Measurements from ENCODE around the gene PDPN. TPM values are rescaled to one million over a fixed set of nuclear protein-coding genes. Genes with fewer than 3 reads are reported as not detected.

PDPN gene
- total RNA-seq, 2 donors from 2014 or later: 7.5 to 9.9 TPM

- 69 to 71% methylated on average over 5 of the region's 5 CpGs for WGBS, 2 donors
- Histone ChIP-seq H3K4me3 (no peak overlapping the region), H3K9me3 (no peaks in the 10 kb centered on the region), H3K27ac (no peak overlapping the region), H3K4me1 (no peaks in the 10 kb centered on the region), H3K36me3 (replicated peaks in 1 of 2; ENCODE audit: insufficient read depth in 1 of 2, low read depth in 2 of 2) (no peaks in the 10 kb centered on the region), H3K27me3 (no peaks in the 10 kb centered on the region)
- TF ChIP-seq CTCF (IDR thresholded peaks at IDR 0.05) (no peak), POLR2A (IDR thresholded peaks at IDR 0.05) (no peak)
- intact Hi-C loops (cut with DNase I): no loop called here
- ATAC-seq (no peak), DNase-seq (no peak)
Measured at GRCh38 chr1:13604176-13604575, 20.5 kb downstream of the PDPN start.

- Histone ChIP-seq H3K4me3 (no peak overlapping the region), H3K27me3 (no peaks in the 10 kb centered on the region), H3K36me3 (replicated peaks in 1 of 2; ENCODE audit: insufficient read depth in 1 of 2, low read depth in 2 of 2) (no peaks in the 10 kb centered on the region), H3K27ac (no peak overlapping the region), H3K9me3 (no peaks in the 10 kb centered on the region), H3K4me1 (no peaks in the 10 kb centered on the region)
- no peak for TF ChIP-seq POLR2A (IDR thresholded peaks at IDR 0.05)
- TF ChIP-seq CTCF (IDR thresholded peaks at IDR 0.05): no peak
- intact Hi-C loops (cut with DNase I): no loop called here
- DNase-seq (no peak), ATAC-seq (no peak)
- 59 to 71% methylated on average over 3 of the region's 3 CpGs for WGBS, 2 donors
Measured at GRCh38 chr1:13604721-13605120, 21.1 kb downstream of the PDPN start.

- Histone ChIP-seq H3K27ac (no peak overlapping the region), H3K4me3 (no peak overlapping the region), H3K4me1 (no peaks in the 10 kb centered on the region), H3K27me3 (no peaks in the 10 kb centered on the region), H3K9me3 (no peaks in the 10 kb centered on the region), H3K36me3 (replicated peaks in 1 of 2; ENCODE audit: insufficient read depth in 1 of 2, low read depth in 2 of 2) (no peaks in the 10 kb centered on the region)
- no peak for ATAC-seq
- intact Hi-C loops (cut with DNase I): no loop called here
- WGBS, 2 donors: 38 to 44% methylated on average over 1 of the region's 1 CpG
- DNase-seq: peak in 1 of 4 donors; percentile 36
- no peak for TF ChIP-seq POLR2A (IDR thresholded peaks at IDR 0.05)
- TF ChIP-seq CTCF (IDR thresholded peaks at IDR 0.05): no peak
Measured at GRCh38 chr1:13605159-13605558, 21.5 kb downstream of the PDPN start.

GRCh38 chr1:13607002-13607401, 23.4 kb downstream of the PDPN start:
- no peak for DNase-seq
- 84 to 86% methylated on average over 8 of the region's 8 CpGs for WGBS, 2 donors
- Histone ChIP-seq H3K4me1 (no peaks in the 10 kb centered on the region), H3K4me3 (no peak overlapping the region), H3K27ac (no peak overlapping the region), H3K27me3 (no peaks in the 10 kb centered on the region), H3K9me3 (no peaks in the 10 kb centered on the region), H3K36me3 (replicated peaks in 1 of 2; ENCODE audit: insufficient read depth in 1 of 2, low read depth in 2 of 2) (no peaks in the 10 kb centered on the region)
- TF ChIP-seq CTCF (IDR thresholded peaks at IDR 0.05) (no peak), POLR2A (IDR thresholded peaks at IDR 0.05) (no peak)
- intact Hi-C loops (cut with DNase I): no loop called here
- no peak for ATAC-seq

GRCh38 chr1:13616234-13616633, 32.6 kb downstream of the PDPN start:
- DNase-seq: no peak
- no peaks in the 10 kb centered on the region for H3K27me3 ChIP-seq
- no peak overlapping the region for H3K4me3 ChIP-seq
- peak; percentile 57 for ATAC-seq
- TF ChIP-seq POLR2A (IDR thresholded peaks at IDR 0.05) (no peak), CTCF (IDR thresholded peaks at IDR 0.05) (no peak)
- 24 to 26% methylated on average over 5 of the region's 5 CpGs for WGBS, 2 donors
- H3K9me3 ChIP-seq: no peaks in the 10 kb centered on the region
- no peaks in the 10 kb centered on the region for H3K36me3 ChIP-seq (replicated peaks in 1 of 2; ENCODE audit: insufficient read depth in 1 of 2, low read depth in 2 of 2)
- intact Hi-C loops (cut with DNase I): no loop called here
- H3K4me1 ChIP-seq: peaks cover 11% of the 10 kb centered on the region
- peak overlapping the region; percentile 9 to 50 (median 31) for H3K27ac ChIP-seq

Measured in body of pancreas (tissue), 4 donors.